Liver (tissue), 9 donors: ENCODE results near the gene DHRSX. TPM values are rescaled to one million over a fixed set of nuclear protein-coding genes. Genes with fewer than 3 reads are reported as not detected.
"Not testable (repeated sequence)": the region's sequence is repeated elsewhere in the genome, so short reads cannot be mapped to it uniquely, and the experiment has no call there.

Source experiments
- DNase-seq: peaks from one replicate; pipeline ENCODE4 v3.0.0-alpha.2; 2017; ENCODE audit warnings: low spot score
- H3K27ac ChIP-seq, 2 donors: one replicate each; pipeline ENCODE4 v1.7.0; 2013; ENCODE audit warnings: inconsistent platforms in 2 of 2, low read length in 2 of 2, control low read depth in 1 of 2, low read depth in 1 of 2, mild to moderate bottlenecking in 1 of 2
- H3K27me3 ChIP-seq, 4 donors: one replicate each; pipeline versions ENCODE4 v1.6.1 to v1.7.0; 2013; ENCODE audit warnings: low read length in 3 of 4, inconsistent platforms in 1 of 4, mild to moderate bottlenecking in 1 of 4, moderate library complexity in 1 of 4; ENCODE audit not compliant: control insufficient read depth in 4 of 4, insufficient read depth in 4 of 4
- H3K36me3 ChIP-seq, 4 donors: one replicate each; pipeline versions ENCODE4 v1.6.1 to v1.7.0; 2013; ENCODE audit warnings: low read length in 3 of 4, mild to moderate bottlenecking in 3 of 4, low read depth in 1 of 4, moderate library complexity in 1 of 4; ENCODE audit not compliant: control insufficient read depth in 4 of 4, insufficient read depth in 3 of 4
- H3K4me1 ChIP-seq, 4 donors: one replicate each; pipeline versions ENCODE4 v1.6.1 to v1.7.0; 2013; ENCODE audit warnings: low read length in 3 of 4, mild to moderate bottlenecking in 3 of 4, moderate library complexity in 1 of 4; ENCODE audit not compliant: control insufficient read depth in 4 of 4, insufficient read depth in 4 of 4
- H3K4me3 ChIP-seq, 3 donors: one replicate each; pipeline versions ENCODE4 v1.6.1 to v1.7.0; 2013; ENCODE audit warnings: low read length in 3 of 3, control low read depth in 1 of 3, low read depth in 1 of 3, mild to moderate bottlenecking in 1 of 3
- H3K9ac ChIP-seq, 2 donors: one replicate each; pipeline ENCODE4 v1.7.0; 2013; ENCODE audit warnings: low read length in 2 of 2, mild to moderate bottlenecking in 2 of 2, moderate library complexity in 2 of 2, control low read depth in 1 of 2, low read depth in 1 of 2
- H3K9me3 ChIP-seq, 4 donors: one replicate each; pipeline versions ENCODE4 v1.6.1 to v1.7.0; 2013; ENCODE audit warnings: low read length in 3 of 4; ENCODE audit not compliant: control insufficient read depth in 4 of 4
- ATF3 ChIP-seq: IDR thresholded peaks from 2 replicates; pipeline ENCODE4 v1.6.1; 2016; ENCODE audit warnings: antibody characterized with exemption
- FOXA1 ChIP-seq: IDR thresholded peaks from 2 replicates; pipeline ENCODE4 v1.6.1; 2016; ENCODE audit warnings: antibody characterized with exemption
- FOXA2 ChIP-seq: IDR thresholded peaks from 2 replicates; pipeline ENCODE4 v1.6.1; 2016; ENCODE audit warnings: antibody characterized with exemption
- HNF4A ChIP-seq, 2 donors: conservative IDR thresholded peaks; 2 replicates each; pipeline ENCODE4 v1.6.1; 2016; ENCODE audit warnings: antibody characterized with exemption in 2 of 2, mild to moderate bottlenecking in 2 of 2
- NR2F2 ChIP-seq: IDR thresholded peaks from 2 replicates; pipeline ENCODE4 v1.6.1; 2016; ENCODE audit warnings: antibody characterized with exemption
- RAD21 ChIP-seq, 2 donors: IDR thresholded peaks; 2 replicates each; pipeline ENCODE4 v1.6.1; 2016; ENCODE audit warnings: antibody characterized with exemption in 2 of 2, mild to moderate bottlenecking in 2 of 2
- SP1 ChIP-seq: IDR thresholded peaks from 2 replicates; pipeline ENCODE4 v1.6.1; 2018; ENCODE audit warnings: antibody characterized with exemption, mild to moderate bottlenecking
- TAF1 ChIP-seq: conservative IDR thresholded peaks from 2 replicates; pipeline ENCODE4 v1.6.1; 2016; ENCODE audit warnings: antibody characterized with exemption, mild to moderate bottlenecking
- WGBS: extraction: QIAGEN DNeasy Blood & Tissue Kit; methylation state at CpG from one replicate; pipeline ENCODE4 v1.1.7; 2013; 5-methylcytosine and 5-hydroxymethylcytosine counted together
- polyA plus RNA-seq, 2 donors: library from polyadenylated mRNA; stranded (reverse) in 1 of 2; unstranded in 1 of 2; fragments of 200-250 nt in 1 of 2; fragments of >200 nt in 1 of 2; fragmentation: Nextera tagmentation in 1 of 2; extraction: Ambion mirVana in 1 of 2; gene quantifications; one replicate each; pipeline versions ENCODE4 v1.2.1 to v1.2.3, GENCODE V29; 2013 to 2015
- total RNA-seq, 2 donors: library from RNA; depleted of rRNA; stranded (reverse); fragments of >200 nt; gene quantifications; one replicate each; pipeline ENCODE4 v1.2.3, GENCODE V29; 2014
- TF ChIP-seq, protein P1 (sequence below): IDR thresholded peaks from 2 replicates; pipeline ENCODE4 v1.6.1; 2016; ENCODE audit warnings: antibody characterized with exemption
- TF ChIP-seq, protein P2 (sequence below): IDR thresholded peaks from 2 replicates; pipeline ENCODE4 v1.6.1; 2016; ENCODE audit warnings: antibody characterized with exemption
- TF ChIP-seq, protein P3 (sequence below): fragments of 150-350 bp; IDR thresholded peaks from 2 replicates; pipeline ENCODE4 v1.5.1; 2017; ENCODE audit warnings: improper control_type of control experiment, low read depth, low read length; ENCODE audit not compliant: missing input control
- donor health status: healthy.
- donor health status: healthy.
- donor health status: healthy.
- donor health status: healthy.
- donor health status: healthy.

DHRSX gene
- total and polyA plus RNA-seq, 4 donors, result 17.2 to 35.2 (median 23.3) TPM

GRCh38 chrX:2242980-2243379 is 257.8 kb downstream of the DHRSX start:
- Histone ChIP-seq H3K9ac (no peak overlapping the region), H3K4me1 (no peaks in the 10 kb centered on the region), H3K27ac (no peak overlapping the region), H3K4me3 (no peak overlapping the region), H3K36me3 (peaks cover 0 to 13% (median 4%) of the 10 kb centered on the region in 4 donors), H3K9me3 (no peaks in the 10 kb centered on the region), H3K27me3 (no peaks in the 10 kb centered on the region)
- TF ChIP-seq FOXA1 (no peak), HNF4A (conservative IDR thresholded peaks at IDR 0.05) (no peak), FOXA2 (no peak), SP1 (no peak)
- no peak for DNase-seq
- 94% methylated on average over 22 of the region's 22 CpGs for WGBS

- DNase-seq, result no peak
- Histone ChIP-seq H3K4me3 (no peak overlapping the region), H3K27me3 (no peaks in the 10 kb centered on the region), H3K27ac (no peak overlapping the region), H3K9me3 (no peaks in the 10 kb centered on the region), H3K4me1 (no peaks in the 10 kb centered on the region), H3K9ac (no peak overlapping the region), H3K36me3 (peaks cover 2 to 13% (median 4%) of the 10 kb centered on the region in 4 donors)
- TF ChIP-seq ATF3, result no peak
- no peak for TF ChIP-seq NR2F2
- TF ChIP-seq, protein P1, sequence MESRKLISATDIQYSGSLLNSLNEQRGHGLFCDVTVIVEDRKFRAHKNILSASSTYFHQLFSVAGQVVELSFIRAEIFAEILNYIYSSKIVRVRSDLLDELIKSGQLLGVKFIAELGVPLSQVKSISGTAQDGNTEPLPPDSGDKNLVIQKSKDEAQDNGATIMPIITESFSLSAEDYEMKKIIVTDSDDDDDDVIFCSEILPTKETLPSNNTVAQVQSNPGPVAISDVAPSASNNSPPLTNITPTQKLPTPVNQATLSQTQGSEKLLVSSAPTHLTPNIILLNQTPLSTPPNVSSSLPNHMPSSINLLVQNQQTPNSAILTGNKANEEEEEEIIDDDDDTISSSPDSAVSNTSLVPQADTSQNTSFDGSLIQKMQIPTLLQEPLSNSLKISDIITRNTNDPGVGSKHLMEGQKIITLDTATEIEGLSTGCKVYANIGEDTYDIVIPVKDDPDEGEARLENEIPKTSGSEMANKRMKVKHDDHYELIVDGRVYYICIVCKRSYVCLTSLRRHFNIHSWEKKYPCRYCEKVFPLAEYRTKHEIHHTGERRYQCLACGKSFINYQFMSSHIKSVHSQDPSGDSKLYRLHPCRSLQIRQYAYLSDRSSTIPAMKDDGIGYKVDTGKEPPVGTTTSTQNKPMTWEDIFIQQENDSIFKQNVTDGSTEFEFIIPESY, result no peak
- TF ChIP-seq, protein P2, sequence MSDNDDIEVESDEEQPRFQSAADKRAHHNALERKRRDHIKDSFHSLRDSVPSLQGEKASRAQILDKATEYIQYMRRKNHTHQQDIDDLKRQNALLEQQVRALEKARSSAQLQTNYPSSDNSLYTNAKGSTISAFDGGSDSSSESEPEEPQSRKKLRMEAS, result no peak
- TF ChIP-seq SP1, result no peak
- TF ChIP-seq TAF1, result no peak
- no peak for TF ChIP-seq RAD21 (IDR thresholded peaks at IDR 0.05)
- TF ChIP-seq, protein P3, sequence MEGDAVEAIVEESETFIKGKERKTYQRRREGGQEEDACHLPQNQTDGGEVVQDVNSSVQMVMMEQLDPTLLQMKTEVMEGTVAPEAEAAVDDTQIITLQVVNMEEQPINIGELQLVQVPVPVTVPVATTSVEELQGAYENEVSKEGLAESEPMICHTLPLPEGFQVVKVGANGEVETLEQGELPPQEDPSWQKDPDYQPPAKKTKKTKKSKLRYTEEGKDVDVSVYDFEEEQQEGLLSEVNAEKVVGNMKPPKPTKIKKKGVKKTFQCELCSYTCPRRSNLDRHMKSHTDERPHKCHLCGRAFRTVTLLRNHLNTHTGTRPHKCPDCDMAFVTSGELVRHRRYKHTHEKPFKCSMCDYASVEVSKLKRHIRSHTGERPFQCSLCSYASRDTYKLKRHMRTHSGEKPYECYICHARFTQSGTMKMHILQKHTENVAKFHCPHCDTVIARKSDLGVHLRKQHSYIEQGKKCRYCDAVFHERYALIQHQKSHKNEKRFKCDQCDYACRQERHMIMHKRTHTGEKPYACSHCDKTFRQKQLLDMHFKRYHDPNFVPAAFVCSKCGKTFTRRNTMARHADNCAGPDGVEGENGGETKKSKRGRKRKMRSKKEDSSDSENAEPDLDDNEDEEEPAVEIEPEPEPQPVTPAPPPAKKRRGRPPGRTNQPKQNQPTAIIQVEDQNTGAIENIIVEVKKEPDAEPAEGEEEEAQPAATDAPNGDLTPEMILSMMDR, result no peak
- no peak for TF ChIP-seq FOXA1
- WGBS, result 96% methylated on average over 16 of the region's 16 CpGs
Measured at GRCh38 chrX:2242326-2242725, 258.4 kb downstream of the DHRSX start.

GRCh38 chrX:2241496-2241895 is 259.3 kb downstream of the DHRSX start:
- H3K9ac ChIP-seq, H3K27me3 ChIP-seq, H3K4me3 ChIP-seq, DNase-seq, H3K4me1 ChIP-seq, H3K9me3 ChIP-seq, H3K27ac ChIP-seq: not testable (repeated sequence)
- H3K36me3 ChIP-seq, result peaks cover 4 to 13% (median 4%) of the 10 kb centered on the region in 4 donors
- WGBS, result 91% methylated on average over 13 of the region's 13 CpGs

- not testable (repeated sequence) for H3K27ac ChIP-seq, DNase-seq, H3K27me3 ChIP-seq, H3K9me3 ChIP-seq, H3K4me3 ChIP-seq, H3K4me1 ChIP-seq, H3K9ac ChIP-seq
- peaks cover 4 to 13% (median 4%) of the 10 kb centered on the region in 4 donors for H3K36me3 ChIP-seq
- WGBS, result 89% methylated on average over 12 of the region's 12 CpGs
Measured at GRCh38 chrX:2240761-2241160, 260.0 kb downstream of the DHRSX start.
